Esophagus squamous epithelium (tissue), 5 donors: ENCODE results near the gene HBZ. TPM values are rescaled to one million over a fixed set of nuclear protein-coding genes. Genes with fewer than 3 reads are reported as not detected.
"Not testable (repeated sequence)": the region's sequence is repeated elsewhere in the genome, so short reads cannot be mapped to it uniquely, and the experiment has no call there.

Source experiments
- DNase-seq: peaks from one replicate; lab custom pipeline; 2025; lab: John Stamatoyannopoulos, UW
- H3K27ac ChIP-seq, 4 donors: fragments of 200-600 bp; sonication (generic); one replicate each; pipeline ENCODE4 v1.5.1; 2016 to 2019; ENCODE audit warnings: mild to moderate bottlenecking in 1 of 4
- H3K27me3 ChIP-seq, 4 donors: fragments of 200-600 bp; sonication (generic); 1 replicate in 3 of 4; 2 replicates in 1 of 4; pipeline versions ENCODE4 v1.5.1 to v1.6.0; 2017 to 2021; ENCODE audit warnings: antibody characterized with exemption in 1 of 4
- H3K36me3 ChIP-seq, 3 donors: fragments of 200-600 bp; sonication (generic); one replicate each; pipeline ENCODE4 v1.5.1; 2016 to 2019
- H3K4me1 ChIP-seq, 3 donors: fragments of 200-600 bp; sonication (generic); one replicate each; pipeline ENCODE4 v1.5.1; 2017 to 2019
- H3K4me3 ChIP-seq, 4 donors: fragments of 200-600 bp; sonication (generic); 1 replicate in 3 of 4; 2 replicates in 1 of 4; pipeline ENCODE4 v1.5.1; 2016 to 2019; ENCODE audit warnings: mild to moderate bottlenecking in 2 of 4, moderate library complexity in 1 of 4
- H3K9me3 ChIP-seq, 3 donors: fragments of 200-600 bp; sonication (generic); one replicate each; pipeline ENCODE4 v1.5.1; 2016 to 2019
- CTCF ChIP-seq, 6 experiments: fragments of 450-650 bp in 4 of 6; fragments of 200-600 bp in 2 of 6; sonication (generic) in 2 of 6; IDR thresholded peaks; one replicate each; pipeline ENCODE4 v1.5.1; 2016 to 2019; ENCODE audit warnings: antibody characterized with exemption in 6 of 6, mild to moderate bottlenecking in 4 of 6, moderate library complexity in 4 of 6
- POLR2A ChIP-seq, 4 donors: fragments of 450-650 bp; IDR thresholded peaks; one replicate each; pipeline ENCODE4 v1.6.1; 2017; ENCODE audit warnings: antibody characterized with exemption in 4 of 4, mild to moderate bottlenecking in 4 of 4, moderate library complexity in 3 of 4
- WGBS, 2 donors: methylation state at CpG; one replicate each; pipeline ENCODE4 v1.1.5; 2018; 5-methylcytosine and 5-hydroxymethylcytosine counted together
- intact Hi-C: fragments of 100-400 bp; cut with DNase I; formaldehyde crosslinking; loops from one replicate; pipeline ENCODE4 v1.15.0; 2022
- total RNA-seq, 4 donors: library from RNA; depleted of rRNA; stranded (reverse); fragments of >200 nt; gene quantifications; one replicate each; pipeline ENCODE4 v1.1.0, GENCODE V29; 2016
- donor health status: DM: yes; HTN: yes; CAD: no.

The HBZ gene
- total RNA-seq, 4 donors from 2014 or later, result not detected

GRCh38 chr16:159136-159849 is 6.8 kb downstream of the HBZ start:
- Histone ChIP-seq H3K9me3 (no peaks in the 10 kb centered on the region), H3K4me3 (no peak overlapping the region), H3K27ac (no peak overlapping the region), H3K27me3 (peaks cover 0 to 88% (median 6%) of the 10 kb centered on the region in 4 donors), H3K4me1 (peaks cover 3 to 8% (median 7%) of the 10 kb centered on the region in 3 donors), H3K36me3 (no peaks in the 10 kb centered on the region)
- WGBS, 2 donors, result 48 to 50% methylated on average over 6 of the region's 6 CpGs
- no peak for DNase-seq
- intact Hi-C loops, result no loop called here
- TF ChIP-seq POLR2A (IDR thresholded peaks at IDR 0.05) (no peak), CTCF (IDR thresholded peaks at IDR 0.05) (no peak)

- H3K36me3 ChIP-seq, H3K4me3 ChIP-seq, H3K4me1 ChIP-seq, H3K27ac ChIP-seq, H3K9me3 ChIP-seq, DNase-seq, intact Hi-C loops: not testable (repeated sequence)
- WGBS, 2 donors, result 81% methylated on average over 5 of the region's 20 CpGs; no CpG with 5 or more reads in 1 of the 2 donors
- H3K27me3 ChIP-seq, result peaks cover under 1 to 82% (median 5%) of the 10 kb centered on the region in 4 donors
These were observed 7.8 kb downstream of the HBZ start for GRCh38 chr16:160242-160641.

- Histone ChIP-seq H3K27ac (no peak overlapping the region), H3K27me3 (peaks cover 6 to 82% (median 8%) of the 10 kb centered on the region in 4 donors), H3K4me1 (peaks cover 5 to 9% (median 8%) of the 10 kb centered on the region in 3 donors), H3K36me3 (no peaks in the 10 kb centered on the region), H3K4me3 (no peak overlapping the region), H3K9me3 (no peaks in the 10 kb centered on the region)
- no peak for DNase-seq
- intact Hi-C loops, result no loop called here
- WGBS, 2 donors, result 46 to 61% methylated on average over 12 of the region's 18 CpGs
- TF ChIP-seq CTCF (IDR thresholded peaks at IDR 0.05) (no peak), POLR2A (IDR thresholded peaks at IDR 0.05) (no peak)
These were observed 8.3 kb downstream of the HBZ start for GRCh38 chr16:160691-161190.

- no peak overlapping the region for H3K27ac ChIP-seq
- intact Hi-C loops, result no loop called here
- TF ChIP-seq POLR2A (IDR thresholded peaks at IDR 0.05) (no peak), CTCF (IDR thresholded peaks at IDR 0.05) (no peak)
- WGBS, 2 donors, result 81 to 90% methylated on average over 6 to 9 of the region's 13 CpGs
- H3K36me3 ChIP-seq, result no peaks in the 10 kb centered on the region
- no peak overlapping the region for H3K4me3 ChIP-seq
- no peak for DNase-seq
- H3K4me1 ChIP-seq, result peaks cover 15 to 21% (median 17%) of the 10 kb centered on the region in 3 donors
- H3K27me3 ChIP-seq, result peaks cover 7 to 82% (median 22%) of the 10 kb centered on the region in 4 donors
- H3K9me3 ChIP-seq, result no peaks in the 10 kb centered on the region
These were observed 10.0 kb downstream of the HBZ start for GRCh38 chr16:162271-162991.

GRCh38 chr16:163139-163538 is 10.7 kb downstream of the HBZ start:
- 57% methylated on average over 1 of the region's 10 CpGs; no CpG with 5 or more reads in 1 of the 2 donors for WGBS, 2 donors
- H3K27ac ChIP-seq, H3K9me3 ChIP-seq, H3K4me3 ChIP-seq, intact Hi-C loops, DNase-seq, H3K36me3 ChIP-seq: not testable (repeated sequence)
- peaks cover 7 to 84% (median 29%) of the 10 kb centered on the region in 4 donors for H3K27me3 ChIP-seq
- peaks cover 15 to 21% (median 17%) of the 10 kb centered on the region in 3 donors for H3K4me1 ChIP-seq

- intact Hi-C loops, DNase-seq: not testable (repeated sequence)
These were observed 11.3 kb downstream of the HBZ start for GRCh38 chr16:163696-164095.

GRCh38 chr16:164134-164823 is 11.8 kb downstream of the HBZ start:
- Histone ChIP-seq H3K27me3 (peaks cover 7 to 84% (median 32%) of the 10 kb centered on the region in 4 donors), H3K4me1 (peaks cover 15 to 21% (median 17%) of the 10 kb centered on the region in 3 donors)
- no CpG with 5 or more reads among the region's 80 CpGs for WGBS, 2 donors
- DNase-seq, H3K4me3 ChIP-seq, H3K9me3 ChIP-seq, intact Hi-C loops, H3K27ac ChIP-seq, H3K36me3 ChIP-seq: not testable (repeated sequence)

More at GRCh38 chr16:163696-164095, 11.3 kb downstream of the HBZ start:
- 0 to 24% methylated on average over 1 to 3 of the region's 3 CpGs for WGBS, 2 donors
- H3K9me3 ChIP-seq, H3K4me3 ChIP-seq, H3K36me3 ChIP-seq, H3K27ac ChIP-seq: not testable (repeated sequence)
- Histone ChIP-seq H3K27me3 (peaks cover 7 to 84% (median 32%) of the 10 kb centered on the region in 4 donors), H3K4me1 (peaks cover 15 to 21% (median 17%) of the 10 kb centered on the region in 3 donors)
